Peyer's patch (tissue), 4 donors: ENCODE measurements around the gene VWC2L.

Experiments used
- POLR2A ChIP-seq, 2 donors: fragments of 450-650 bp; IDR thresholded peaks; one replicate each; pipeline ENCODE4 v1.5.1; 2017; ENCODE audit warnings: antibody characterized with exemption in 2 of 2, mild to moderate bottlenecking in 2 of 2, moderate library complexity in 2 of 2
- TF ChIP-seq, protein P1 (sequence below), 6 experiments: fragments of 450-650 bp in 4 of 6; fragments of 200-600 bp in 2 of 6; sonication (generic) in 1 of 6; IDR thresholded peaks; one replicate each; pipeline ENCODE4 v1.5.1; 2017 to 2019; ENCODE audit warnings: antibody characterized with exemption in 6 of 6, mild to moderate bottlenecking in 3 of 6, moderate library complexity in 1 of 6

DNA sequence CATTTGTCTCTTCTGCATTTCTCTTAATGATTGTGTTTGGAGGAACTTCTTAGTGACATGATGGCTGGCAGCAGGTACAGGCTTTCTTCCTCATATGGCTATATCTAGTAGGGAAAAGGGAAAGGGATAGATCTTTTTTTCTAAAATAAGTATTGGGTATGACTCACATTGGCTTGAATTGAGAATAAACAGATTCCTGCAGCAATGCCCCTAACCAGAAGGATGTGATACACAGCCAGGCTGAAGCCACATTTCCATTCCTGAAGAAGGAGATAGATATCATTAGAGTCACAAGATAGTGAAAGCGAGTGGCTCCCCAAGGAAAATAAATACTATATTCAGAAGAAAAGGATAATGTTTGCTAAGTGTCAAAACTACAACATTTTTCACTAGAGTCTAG is 61.1 kb downstream of the VWC2L start:
- TF ChIP-seq, protein P1, sequence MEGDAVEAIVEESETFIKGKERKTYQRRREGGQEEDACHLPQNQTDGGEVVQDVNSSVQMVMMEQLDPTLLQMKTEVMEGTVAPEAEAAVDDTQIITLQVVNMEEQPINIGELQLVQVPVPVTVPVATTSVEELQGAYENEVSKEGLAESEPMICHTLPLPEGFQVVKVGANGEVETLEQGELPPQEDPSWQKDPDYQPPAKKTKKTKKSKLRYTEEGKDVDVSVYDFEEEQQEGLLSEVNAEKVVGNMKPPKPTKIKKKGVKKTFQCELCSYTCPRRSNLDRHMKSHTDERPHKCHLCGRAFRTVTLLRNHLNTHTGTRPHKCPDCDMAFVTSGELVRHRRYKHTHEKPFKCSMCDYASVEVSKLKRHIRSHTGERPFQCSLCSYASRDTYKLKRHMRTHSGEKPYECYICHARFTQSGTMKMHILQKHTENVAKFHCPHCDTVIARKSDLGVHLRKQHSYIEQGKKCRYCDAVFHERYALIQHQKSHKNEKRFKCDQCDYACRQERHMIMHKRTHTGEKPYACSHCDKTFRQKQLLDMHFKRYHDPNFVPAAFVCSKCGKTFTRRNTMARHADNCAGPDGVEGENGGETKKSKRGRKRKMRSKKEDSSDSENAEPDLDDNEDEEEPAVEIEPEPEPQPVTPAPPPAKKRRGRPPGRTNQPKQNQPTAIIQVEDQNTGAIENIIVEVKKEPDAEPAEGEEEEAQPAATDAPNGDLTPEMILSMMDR (IDR thresholded peaks at IDR 0.05), result no peak
- no peak for TF ChIP-seq POLR2A (IDR thresholded peaks at IDR 0.05)
